Psoas muscle (tissue), 8 donors: ENCODE measurements around the gene WIPF3. TPM values are rescaled to one million over a fixed set of nuclear protein-coding genes. Genes with fewer than 3 reads are reported as not detected.

Experiments used
- ATAC-seq, 4 donors: fragments of 200-7000 bp; cut with Tn5 transposase; one replicate each; pipeline ENCODE4 v1.9.1; 2020; ENCODE audit warnings: moderate library complexity in 3 of 4, mild to moderate bottlenecking in 2 of 4
- DNase-seq, 2 donors: peaks; one replicate each; pipeline ENCODE4 v3.0.0-alpha.2; 2020
- H3K27ac ChIP-seq: fragments of 200-600 bp; one replicate; pipeline ENCODE4 v1.8.0; 2022
- H3K27me3 ChIP-seq, 3 donors: fragments of 200-600 bp in 1 of 3; one replicate each; pipeline versions ENCODE4 v1.6.1 to v1.8.0; 2013 to 2022; ENCODE audit warnings: low read length in 2 of 3, mild to moderate bottlenecking in 2 of 3, moderate library complexity in 1 of 3; ENCODE audit not compliant: insufficient read depth in 3 of 3
- H3K36me3 ChIP-seq, 2 donors: fragments of 200-600 bp in 1 of 2; one replicate each; pipeline versions ENCODE4 v1.6.1 to v1.8.0; 2013 to 2022; ENCODE audit warnings: low read depth in 1 of 2, mild to moderate bottlenecking in 1 of 2, moderate library complexity in 1 of 2; ENCODE audit not compliant: insufficient read depth in 1 of 2
- H3K4me1 ChIP-seq: fragments of 200-600 bp; one replicate; pipeline ENCODE4 v1.8.0; 2022
- H3K4me3 ChIP-seq: fragments of 200-600 bp; one replicate; pipeline ENCODE4 v1.8.0; 2022; ENCODE audit warnings: mild to moderate bottlenecking
- H3K9me3 ChIP-seq: fragments of 200-600 bp; one replicate; pipeline ENCODE4 v1.8.0; 2022
- WGBS, 3 donors: extraction: QIAGEN DNeasy Blood & Tissue Kit; methylation state at CpG; one replicate each; pipeline versions ENCODE4 v1.1.6 to v1.1.7; 2013; 5-methylcytosine and 5-hydroxymethylcytosine counted together
- intact Hi-C, 2 donors: fragments of 100-400 bp; cut with DNase I; formaldehyde crosslinking; loops; one replicate each; pipeline versions ENCODE4 v1.11.0 to v1.14.2; 2022
- polyA plus RNA-seq, 3 donors: library from polyadenylated mRNA; stranded (reverse); fragments of 200-250 nt; gene quantifications; one replicate each; pipeline ENCODE4 v1.2.3, GENCODE V29; 2013
- total RNA-seq, 4 donors: library from RNA; stranded (reverse); fragmentation: NEBNext Ultra II Directional in 2 of 4; extraction: Animal tissue kit (Norgen Biotek cat#: 25700) in 2 of 4; gene quantifications; one replicate each; pipeline versions ENCODE4 v1.2.1 to v1.2.4, GENCODE V29; 2021 to 2023
- TF ChIP-seq, protein P1 (sequence below): fragments of 200-600 bp; IDR thresholded peaks from one replicate; pipeline ENCODE4 v1.8.0; 2022; ENCODE audit warnings: antibody characterized with exemption
- donor health status: healthy with polysubstance abuse.
- donor health status: DM: no; HTN: no; CAD: no; lungs with moderate emphysema.
- donor health status: Bipolar disorder and iron deficiency.
- donor health status: healthy.
- donor health status: DM: yes; HTN: yes; CAD: no.
- donor health status: DM: no; HTN: no; CAD: no.
- donor health status: DM: no; HTN: no; CAD: no.
- donor health status: DM: yes; HTN: yes; CAD: no.

WIPF3 gene
- total and polyA plus RNA-seq, 7 donors = 3.3 to 30.7 (median 18.5) TPM

- Histone ChIP-seq H3K27me3 (no peaks in the 10 kb centered on the region), H3K27ac (peak overlapping the region; percentile 89), H3K9me3 (no peaks in the 10 kb centered on the region), H3K4me3 (no peak overlapping the region), H3K4me1 (peaks cover 48% of the 10 kb centered on the region), H3K36me3 (no peaks in the 10 kb centered on the region)
- intact Hi-C loops = loop anchor here in 1 of 2 donors (5.0 kb wide), 1 partner anchor 45 kb away; the partner anchor contains the start of gene WIPF3
- 92 to 100% (median 94%) methylated on average over 1 of the region's 1 CpG for WGBS, 3 donors
- no peak for DNase-seq
- TF ChIP-seq, protein P1, sequence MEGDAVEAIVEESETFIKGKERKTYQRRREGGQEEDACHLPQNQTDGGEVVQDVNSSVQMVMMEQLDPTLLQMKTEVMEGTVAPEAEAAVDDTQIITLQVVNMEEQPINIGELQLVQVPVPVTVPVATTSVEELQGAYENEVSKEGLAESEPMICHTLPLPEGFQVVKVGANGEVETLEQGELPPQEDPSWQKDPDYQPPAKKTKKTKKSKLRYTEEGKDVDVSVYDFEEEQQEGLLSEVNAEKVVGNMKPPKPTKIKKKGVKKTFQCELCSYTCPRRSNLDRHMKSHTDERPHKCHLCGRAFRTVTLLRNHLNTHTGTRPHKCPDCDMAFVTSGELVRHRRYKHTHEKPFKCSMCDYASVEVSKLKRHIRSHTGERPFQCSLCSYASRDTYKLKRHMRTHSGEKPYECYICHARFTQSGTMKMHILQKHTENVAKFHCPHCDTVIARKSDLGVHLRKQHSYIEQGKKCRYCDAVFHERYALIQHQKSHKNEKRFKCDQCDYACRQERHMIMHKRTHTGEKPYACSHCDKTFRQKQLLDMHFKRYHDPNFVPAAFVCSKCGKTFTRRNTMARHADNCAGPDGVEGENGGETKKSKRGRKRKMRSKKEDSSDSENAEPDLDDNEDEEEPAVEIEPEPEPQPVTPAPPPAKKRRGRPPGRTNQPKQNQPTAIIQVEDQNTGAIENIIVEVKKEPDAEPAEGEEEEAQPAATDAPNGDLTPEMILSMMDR = no peak
- peak in 3 of 4 donors; percentile 23 to 34 (median 33) for ATAC-seq
Measured at GRCh38 chr7:29852457-29852856, 46.1 kb downstream of the WIPF3 start.

- H3K9me3 ChIP-seq = no peaks in the 10 kb centered on the region
- 14 to 38% (median 17%) methylated on average over 2 of the region's 2 CpGs for WGBS, 3 donors
- H3K36me3 ChIP-seq = no peaks in the 10 kb centered on the region
- TF ChIP-seq, protein P1 = no peak
- intact Hi-C loops = loop anchor here in 1 of 2 donors (5.0 kb wide), 1 partner anchor 46 kb away; the partner anchor contains the start of gene WIPF3
- H3K27me3 ChIP-seq = no peaks in the 10 kb centered on the region
- H3K4me3 ChIP-seq = no peak overlapping the region
- ATAC-seq (peak; percentile 90 to 94 (median 90)), DNase-seq (peak; percentile 42 to 84)
- peak overlapping the region; percentile 89 for H3K27ac ChIP-seq
- H3K4me1 ChIP-seq = peaks cover 52% of the 10 kb centered on the region
Measured at GRCh38 chr7:29853072-29853471, 46.8 kb downstream of the WIPF3 start.

- Histone ChIP-seq H3K9me3 (no peaks in the 10 kb centered on the region), H3K27ac (peak overlapping the region; percentile 89), H3K4me1 (peaks cover 59% of the 10 kb centered on the region), H3K36me3 (no peaks in the 10 kb centered on the region), H3K4me3 (no peak overlapping the region), H3K27me3 (no peaks in the 10 kb centered on the region)
- ATAC-seq (peak in 1 of 4 donors; percentile 27), DNase-seq (no peak)
- 43 to 63% (median 45%) methylated on average over 9 of the region's 9 CpGs for WGBS, 3 donors
- TF ChIP-seq, protein P1 = no peak
- intact Hi-C loops = loop anchor here in 1 of 2 donors (5.0 kb wide), 1 partner anchor 46 kb away; the partner anchor contains the start of gene WIPF3
Measured at GRCh38 chr7:29853789-29854188, 47.5 kb downstream of the WIPF3 start.

GRCh38 chr7:29854257-29854938 is 48.1 kb downstream of the WIPF3 start:
- Histone ChIP-seq H3K9me3 (no peaks in the 10 kb centered on the region), H3K4me3 (no peak overlapping the region), H3K27ac (peak overlapping the region; percentile 89), H3K4me1 (peaks cover 65% of the 10 kb centered on the region), H3K27me3 (no peaks in the 10 kb centered on the region), H3K36me3 (no peaks in the 10 kb centered on the region)
- ATAC-seq (peak in 2 of 4 donors; percentile 9 to 21), DNase-seq (no peak)
- intact Hi-C loops = loop anchor here in 1 of 2 donors (5.0 kb wide), 1 partner anchor 47 kb away; the partner anchor contains the start of gene WIPF3
- TF ChIP-seq, protein P1 = peak; percentile 20
- WGBS, 3 donors = 38 to 51% (median 39%) methylated on average over 8 of the region's 8 CpGs
